K562 (cell line): ENCODE data around the gene RHOF. TPM values are rescaled to one million over a fixed set of nuclear protein-coding genes. Genes with fewer than 3 reads are reported as not detected.

Source experiments
- LCOR ChIP-seq: sonication (generic); formaldehyde crosslinking; IDR thresholded peaks from 2 replicates; pipeline ENCODE4 v1.8.0; 2022; ENCODE audit warnings: mild to moderate bottlenecking, missing genetic modification reagents
- PTTG1 ChIP-seq: fragments of 450-650 bp; IDR thresholded peaks from 2 replicates; pipeline ENCODE4 v1.6.1; 2016; ENCODE audit warnings: low read depth, mild to moderate bottlenecking, missing genetic modification characterization, missing compliant biosample characterization
- RBBP5 ChIP-seq: fragments of 200-600 bp; sonication (generic); IDR thresholded peaks from 2 replicates; pipeline ENCODE4 v1.6.1; 2012; ENCODE audit warnings: borderline replicate concordance, mild to moderate bottlenecking, low read length, control low read depth, inconsistent platforms; ENCODE audit not compliant: insufficient read depth, poor library complexity, severe bottlenecking
- RBM14 ChIP-seq: fragments of 200-400 bp; formaldehyde crosslinking; IDR thresholded peaks from 2 replicates; pipeline ENCODE4 v1.6.1; 2018; ENCODE audit warnings: low read depth, mild to moderate bottlenecking, low read length, moderate library complexity, borderline replicate concordance; ENCODE audit not compliant: insufficient read depth
- TOE1 ChIP-seq, 2 experiments: fragments of 450-650 bp in 1 of 2; sonication (generic) in 1 of 2; formaldehyde crosslinking in 1 of 2; IDR thresholded peaks; 2 replicates each; pipeline versions ENCODE4 v1.7.1 to v1.8.0; 2016 to 2022; ENCODE audit warnings: borderline replicate concordance in 2 of 2, mild to moderate bottlenecking in 2 of 2, antibody characterized with exemption in 1 of 2, inconsistent platforms in 1 of 2, low read depth in 1 of 2, missing genetic modification reagents in 1 of 2, moderate library complexity in 1 of 2
- polyA plus RNA-seq, 8 experiments: library from polyadenylated mRNA; depleted of rRNA in 4 of 8; stranded (reverse) in 5 of 8; unstranded in 3 of 8; fragments of >200 nt; fragmentation: Nextera tagmentation in 2 of 8; fragmentation: Illumina TruSeq in 1 of 8; extraction: Ambion mirVana in 2 of 8; extraction: Trizol in 1 of 8; gene quantifications; 2 replicates each; pipeline versions ENCODE4 v1.2.1 to v1.2.3, GENCODE V29; 2011 to 2014; ENCODE audit warnings: inconsistent platforms in 1 of 8, missing spikeins in 1 of 8
- total RNA-seq, 7 experiments: library from RNA; depleted of rRNA in 6 of 7; stranded (reverse); fragments of >200 nt in 6 of 7; fragmentation: Illumina TruSeq in 2 of 7; extraction: Trizol in 2 of 7; gene quantifications; 2 replicates each; pipeline versions ENCODE4 v1.2.1 to v1.2.3, GENCODE V29; 2011 to 2021; ENCODE audit warnings: low replicate concordance in 1 of 7
- TF ChIP-seq, protein P1 (sequence below), 2 experiments: fragments of 450-650 bp; formaldehyde crosslinking in 1 of 2; IDR thresholded peaks; 2 replicates each; pipeline versions ENCODE4 v1.4.0 to v1.6.1; 2014 to 2020; ENCODE audit warnings: mild to moderate bottlenecking in 2 of 2, borderline replicate concordance in 1 of 2, low read depth in 1 of 2
- TF ChIP-seq, protein P2 (sequence below), 2 experiments: IDR thresholded peaks in 1 of 2; conservative IDR thresholded peaks in 1 of 2; 2 replicates each; pipeline ENCODE4 v1.6.1; 2016; ENCODE audit warnings: low read depth in 2 of 2, mild to moderate bottlenecking in 1 of 2, missing compliant biosample characterization in 1 of 2, missing genetic modification characterization in 1 of 2, moderate library complexity in 1 of 2

Gene RHOF
- total and polyA plus RNA-seq, 9 of the 15 experiments (the other 6 are each of a cell fraction or from before 2014, with no cell fraction given): 0.13 to 10.1 (median 4.0) TPM

DNA sequence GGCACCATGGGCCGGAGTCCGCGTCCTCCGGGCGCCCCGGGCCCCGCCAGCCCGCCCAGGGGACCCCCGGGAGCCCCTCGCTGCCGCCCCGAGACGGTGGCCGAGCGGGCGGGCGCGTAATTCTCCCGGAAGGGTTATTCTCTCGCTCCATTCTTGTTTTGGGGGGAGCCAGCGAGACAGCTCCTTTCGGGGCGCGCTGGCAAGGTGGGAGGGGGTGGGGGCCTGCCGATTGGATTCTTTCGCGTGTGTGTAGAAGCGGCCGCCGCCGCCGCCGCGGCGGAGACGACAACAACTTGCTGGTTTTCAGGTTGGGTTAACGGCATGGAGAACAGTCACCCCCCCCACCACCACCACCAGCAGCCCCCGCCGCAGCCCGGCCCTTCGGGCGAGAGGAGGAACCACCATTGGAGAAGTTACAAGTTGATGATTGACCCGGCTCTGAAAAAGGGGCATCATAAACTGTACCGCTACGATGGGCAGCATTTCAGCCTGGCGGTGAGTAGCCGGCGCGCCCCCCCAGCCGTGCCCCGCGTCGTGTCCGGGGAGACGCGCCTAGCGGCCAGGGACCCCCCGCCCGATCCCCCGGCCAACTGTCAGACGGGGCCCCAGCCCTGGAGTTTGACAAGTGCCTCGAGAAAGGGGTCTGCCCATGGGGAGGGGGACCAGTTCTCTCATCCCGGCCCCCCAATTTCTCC, 11.1 kb upstream of the RHOF start (continued):
- TF ChIP-seq TOE1 (IDR thresholded peaks at IDR 0.05; ENCODE audit: borderline replicate concordance) (0 out of 2 replicates have a peak, but pooled peaks have one; percentile 23), TOE1 (CRISPR knock-in tag; IDR thresholded peaks at IDR 0.05; ENCODE audit: borderline replicate concordance, low read depth) (no peak), RBBP5 (peak; percentile 38), LCOR (CRISPR knock-in tag) (no peak), RBM14 (no peak), PTTG1 (tag) (no peak)
- TF ChIP-seq, protein P1, sequence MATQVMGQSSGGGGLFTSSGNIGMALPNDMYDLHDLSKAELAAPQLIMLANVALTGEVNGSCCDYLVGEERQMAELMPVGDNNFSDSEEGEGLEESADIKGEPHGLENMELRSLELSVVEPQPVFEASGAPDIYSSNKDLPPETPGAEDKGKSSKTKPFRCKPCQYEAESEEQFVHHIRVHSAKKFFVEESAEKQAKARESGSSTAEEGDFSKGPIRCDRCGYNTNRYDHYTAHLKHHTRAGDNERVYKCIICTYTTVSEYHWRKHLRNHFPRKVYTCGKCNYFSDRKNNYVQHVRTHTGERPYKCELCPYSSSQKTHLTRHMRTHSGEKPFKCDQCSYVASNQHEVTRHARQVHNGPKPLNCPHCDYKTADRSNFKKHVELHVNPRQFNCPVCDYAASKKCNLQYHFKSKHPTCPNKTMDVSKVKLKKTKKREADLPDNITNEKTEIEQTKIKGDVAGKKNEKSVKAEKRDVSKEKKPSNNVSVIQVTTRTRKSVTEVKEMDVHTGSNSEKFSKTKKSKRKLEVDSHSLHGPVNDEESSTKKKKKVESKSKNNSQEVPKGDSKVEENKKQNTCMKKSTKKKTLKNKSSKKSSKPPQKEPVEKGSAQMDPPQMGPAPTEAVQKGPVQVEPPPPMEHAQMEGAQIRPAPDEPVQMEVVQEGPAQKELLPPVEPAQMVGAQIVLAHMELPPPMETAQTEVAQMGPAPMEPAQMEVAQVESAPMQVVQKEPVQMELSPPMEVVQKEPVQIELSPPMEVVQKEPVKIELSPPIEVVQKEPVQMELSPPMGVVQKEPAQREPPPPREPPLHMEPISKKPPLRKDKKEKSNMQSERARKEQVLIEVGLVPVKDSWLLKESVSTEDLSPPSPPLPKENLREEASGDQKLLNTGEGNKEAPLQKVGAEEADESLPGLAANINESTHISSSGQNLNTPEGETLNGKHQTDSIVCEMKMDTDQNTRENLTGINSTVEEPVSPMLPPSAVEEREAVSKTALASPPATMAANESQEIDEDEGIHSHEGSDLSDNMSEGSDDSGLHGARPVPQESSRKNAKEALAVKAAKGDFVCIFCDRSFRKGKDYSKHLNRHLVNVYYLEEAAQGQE (IDR thresholded peaks at IDR 0.05; ENCODE audit: borderline replicate concordance): no peak
- TF ChIP-seq, protein P1 (CRISPR knock-in tag; IDR thresholded peaks at IDR 0.05; ENCODE audit: low read depth): no peak
- TF ChIP-seq, protein P2, sequence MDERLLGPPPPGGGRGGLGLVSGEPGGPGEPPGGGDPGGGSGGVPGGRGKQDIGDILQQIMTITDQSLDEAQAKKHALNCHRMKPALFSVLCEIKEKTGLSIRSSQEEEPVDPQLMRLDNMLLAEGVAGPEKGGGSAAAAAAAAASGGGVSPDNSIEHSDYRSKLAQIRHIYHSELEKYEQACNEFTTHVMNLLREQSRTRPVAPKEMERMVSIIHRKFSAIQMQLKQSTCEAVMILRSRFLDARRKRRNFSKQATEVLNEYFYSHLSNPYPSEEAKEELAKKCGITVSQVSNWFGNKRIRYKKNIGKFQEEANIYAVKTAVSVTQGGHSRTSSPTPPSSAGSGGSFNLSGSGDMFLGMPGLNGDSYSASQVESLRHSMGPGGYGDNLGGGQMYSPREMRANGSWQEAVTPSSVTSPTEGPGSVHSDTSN (CRISPR knock-in tag; IDR thresholded peaks at IDR 0.05; ENCODE audit: low read depth): no peak
- TF ChIP-seq, protein P2 (tag; conservative IDR thresholded peaks at IDR 0.05; ENCODE audit: low read depth): no peak
